Measurements from ENCODE around the gene CD160. TPM values are rescaled to one million over a fixed set of nuclear protein-coding genes. Genes with fewer than 3 reads are reported as not detected.

CD160 gene
- total and polyA plus RNA-seq, 2 of the 13 experiments (the other 11 are each of a cell fraction or from before 2014, with no cell fraction given), result 0.09 TPM; not detected in 1

GRCh38 chr1:145707183-145707867 is 12.0 kb upstream of the CD160 start, which contains the start of gene PDZK1 (continued):
- peak; percentile 57 for TF ChIP-seq ZBTB43 (CRISPR knock-in tag; conservative IDR thresholded peaks at IDR 0.05)
- peak; percentile 96 for TF ChIP-seq RXRB (CRISPR knock-in tag; IDR thresholded peaks at IDR 0.05; ENCODE audit: borderline replicate concordance)
- no peak for TF ChIP-seq SIX1 (CRISPR knock-in tag; IDR thresholded peaks at IDR 0.05; ENCODE audit: borderline replicate concordance)
- TF ChIP-seq BRD4 (CRISPR knock-in tag; IDR thresholded peaks at IDR 0.05), result 0 out of 2 replicates have a peak, but pooled peaks have one; percentile 40
- TF ChIP-seq ZNF704 (CRISPR knock-in tag; IDR thresholded peaks at IDR 0.05; ENCODE audit: borderline replicate concordance), result 0 out of 2 replicates have a peak, but pooled peaks have one; percentile 36
- TF ChIP-seq ZNF234 (CRISPR knock-in tag; conservative IDR thresholded peaks at IDR 0.05), result no peak
- 0 out of 2 replicates have a peak, but pooled peaks have one; percentile 35 for TF ChIP-seq ZNF431 (CRISPR knock-in tag; IDR thresholded peaks at IDR 0.05; ENCODE audit: borderline replicate concordance, low read depth)
- TF ChIP-seq TAF1 (CRISPR knock-in tag; IDR thresholded peaks at IDR 0.05), result peak; percentile 37; the same call in 1 of the 2 replicates
- TF ChIP-seq GABPA (IDR thresholded peaks at IDR 0.05; ENCODE audit: low read depth, low read length), result no peak
- TF ChIP-seq GABPA (CRISPR knock-in tag; IDR thresholded peaks at IDR 0.05; ENCODE audit: low read depth), result no peak
- TF ChIP-seq FOXJ3 (CRISPR knock-in tag; IDR thresholded peaks at IDR 0.05; ENCODE audit: borderline replicate concordance), result peak; percentile 43; the same call in 1 of the 2 replicates
- TF ChIP-seq, protein P1, sequence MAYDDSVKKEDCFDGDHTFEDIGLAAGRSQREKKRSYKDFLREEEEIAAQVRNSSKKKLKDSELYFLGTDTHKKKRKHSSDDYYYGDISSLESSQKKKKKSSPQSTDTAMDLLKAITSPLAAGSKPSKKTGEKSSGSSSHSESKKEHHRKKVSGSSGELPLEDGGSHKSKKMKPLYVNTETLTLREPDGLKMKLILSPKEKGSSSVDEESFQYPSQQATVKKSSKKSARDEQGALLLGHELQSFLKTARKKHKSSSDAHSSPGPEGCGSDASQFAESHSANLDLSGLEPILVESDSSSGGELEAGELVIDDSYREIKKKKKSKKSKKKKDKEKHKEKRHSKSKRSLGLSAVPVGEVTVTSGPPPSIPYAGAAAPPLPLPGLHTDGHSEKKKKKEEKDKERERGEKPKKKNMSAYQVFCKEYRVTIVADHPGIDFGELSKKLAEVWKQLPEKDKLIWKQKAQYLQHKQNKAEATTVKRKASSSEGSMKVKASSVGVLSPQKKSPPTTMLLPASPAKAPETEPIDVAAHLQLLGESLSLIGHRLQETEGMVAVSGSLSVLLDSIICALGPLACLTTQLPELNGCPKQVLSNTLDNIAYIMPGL (CRISPR knock-in tag; IDR thresholded peaks at IDR 0.05; ENCODE audit: borderline replicate concordance in 1 of 2, low read depth in 1 of 2), result peak in 1 of 2 experiments; percentile 70; a peak in 1 of 4 replicates
- TF ChIP-seq PCBP1 (IDR thresholded peaks at IDR 0.05; ENCODE audit: borderline replicate concordance, low read depth, low read length), result no peak
- TF ChIP-seq, protein P2, sequence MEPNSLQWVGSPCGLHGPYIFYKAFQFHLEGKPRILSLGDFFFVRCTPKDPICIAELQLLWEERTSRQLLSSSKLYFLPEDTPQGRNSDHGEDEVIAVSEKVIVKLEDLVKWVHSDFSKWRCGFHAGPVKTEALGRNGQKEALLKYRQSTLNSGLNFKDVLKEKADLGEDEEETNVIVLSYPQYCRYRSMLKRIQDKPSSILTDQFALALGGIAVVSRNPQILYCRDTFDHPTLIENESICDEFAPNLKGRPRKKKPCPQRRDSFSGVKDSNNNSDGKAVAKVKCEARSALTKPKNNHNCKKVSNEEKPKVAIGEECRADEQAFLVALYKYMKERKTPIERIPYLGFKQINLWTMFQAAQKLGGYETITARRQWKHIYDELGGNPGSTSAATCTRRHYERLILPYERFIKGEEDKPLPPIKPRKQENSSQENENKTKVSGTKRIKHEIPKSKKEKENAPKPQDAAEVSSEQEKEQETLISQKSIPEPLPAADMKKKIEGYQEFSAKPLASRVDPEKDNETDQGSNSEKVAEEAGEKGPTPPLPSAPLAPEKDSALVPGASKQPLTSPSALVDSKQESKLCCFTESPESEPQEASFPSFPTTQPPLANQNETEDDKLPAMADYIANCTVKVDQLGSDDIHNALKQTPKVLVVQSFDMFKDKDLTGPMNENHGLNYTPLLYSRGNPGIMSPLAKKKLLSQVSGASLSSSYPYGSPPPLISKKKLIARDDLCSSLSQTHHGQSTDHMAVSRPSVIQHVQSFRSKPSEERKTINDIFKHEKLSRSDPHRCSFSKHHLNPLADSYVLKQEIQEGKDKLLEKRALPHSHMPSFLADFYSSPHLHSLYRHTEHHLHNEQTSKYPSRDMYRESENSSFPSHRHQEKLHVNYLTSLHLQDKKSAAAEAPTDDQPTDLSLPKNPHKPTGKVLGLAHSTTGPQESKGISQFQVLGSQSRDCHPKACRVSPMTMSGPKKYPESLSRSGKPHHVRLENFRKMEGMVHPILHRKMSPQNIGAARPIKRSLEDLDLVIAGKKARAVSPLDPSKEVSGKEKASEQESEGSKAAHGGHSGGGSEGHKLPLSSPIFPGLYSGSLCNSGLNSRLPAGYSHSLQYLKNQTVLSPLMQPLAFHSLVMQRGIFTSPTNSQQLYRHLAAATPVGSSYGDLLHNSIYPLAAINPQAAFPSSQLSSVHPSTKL (CRISPR knock-in tag; IDR thresholded peaks at IDR 0.05), result peak; percentile 75
- peak; percentile 76 for TF ChIP-seq POLR2AphosphoS5 (IDR thresholded peaks at IDR 0.05; ENCODE audit: low read depth, low read length)
- TF ChIP-seq REL (CRISPR knock-in tag; conservative IDR thresholded peaks at IDR 0.05), result no peak
- peak; percentile 48; the same call in 1 of the 2 replicates for TF ChIP-seq SALL2 (CRISPR knock-in tag; IDR thresholded peaks at IDR 0.05)
- TF ChIP-seq PRPF4 (IDR thresholded peaks at IDR 0.05; ENCODE audit: low read depth, low read length, poor library complexity, severe bottlenecking), result no peak
- peak; percentile 81 for TF ChIP-seq PHF21A (CRISPR knock-in tag; IDR thresholded peaks at IDR 0.05)
